Osteocyte (in vitro differentiated cells): ENCODE measurements around the gene RAPGEF5. TPM values are rescaled to one million over a fixed set of nuclear protein-coding genes. Genes with fewer than 3 reads are reported as not detected.

Experiments
- DNase-seq: peaks from one replicate; pipeline ENCODE4 v3.0.0; 2021; ENCODE audit warnings: mixed read lengths; ENCODE audit not compliant: unreplicated experiment; ENCODE audit errors: extremely low spot score
- H3K27ac Mint-ChIP-seq: one replicate; pipeline ENCODE4 v1.8.0; 2021; ENCODE audit warnings: mild to moderate bottlenecking, mixed read lengths; ENCODE audit not compliant: unreplicated experiment
- H3K27me3 Mint-ChIP-seq: one replicate; pipeline ENCODE4 v1.8.0; 2021; ENCODE audit warnings: mixed read lengths; ENCODE audit not compliant: unreplicated experiment
- H3K36me3 Mint-ChIP-seq: one replicate; pipeline ENCODE4 v1.8.0; 2021; ENCODE audit warnings: mixed read lengths; ENCODE audit not compliant: unreplicated experiment
- H3K4me1 Mint-ChIP-seq: one replicate; pipeline ENCODE4 v1.8.0; 2021; ENCODE audit warnings: mixed read lengths; ENCODE audit not compliant: unreplicated experiment
- H3K4me3 Mint-ChIP-seq: one replicate; pipeline ENCODE4 v1.8.0; 2021; ENCODE audit warnings: mild to moderate bottlenecking, moderate library complexity, mixed read lengths; ENCODE audit not compliant: unreplicated experiment
- H3K9me3 Mint-ChIP-seq: one replicate; pipeline ENCODE4 v1.8.0; 2021; ENCODE audit warnings: mixed read lengths; ENCODE audit not compliant: unreplicated experiment
- CTCF ChIP-seq: fragments of 200-600 bp; sonication (generic); IDR thresholded peaks from 2 replicates; pipeline ENCODE4 v1.5.0; 2021; ENCODE audit warnings: antibody characterized with exemption, mild to moderate bottlenecking, moderate library complexity
- total RNA-seq: library from RNA; stranded (reverse); gene quantifications from 2 replicates; pipeline ENCODE4 v1.2.1, GENCODE V29; 2021

Gene RAPGEF5
- total RNA-seq, 1 donor from 2014 or later, result 0.27 TPM

- Mint-ChIP-seq H3K4me3 (no peak overlapping the region), H3K27ac (no peak overlapping the region), H3K36me3 (no peaks in the 10 kb centered on the region), H3K4me1 (no peaks in the 10 kb centered on the region), H3K27me3 (peaks cover 6% of the 10 kb centered on the region), H3K9me3 (no peaks in the 10 kb centered on the region)
- no peak for TF ChIP-seq CTCF
- DNase-seq, result no peak
Observed at GRCh38 chr7:22343612-22344011, 13.3 kb downstream of the RAPGEF5 start.

GRCh38 chr7:22343071-22343470, 13.9 kb downstream of the RAPGEF5 start:
- Mint-ChIP-seq H3K4me3 (no peak overlapping the region), H3K36me3 (no peaks in the 10 kb centered on the region), H3K27me3 (peaks cover 6% of the 10 kb centered on the region)

GRCh38 chr7:22339725-22340390, 17.1 kb downstream of the RAPGEF5 start:
- no peaks in the 10 kb centered on the region for H3K36me3 Mint-ChIP-seq

More at GRCh38 chr7:22343071-22343470, 13.9 kb downstream of the RAPGEF5 start:
- H3K9me3 Mint-ChIP-seq, result no peaks in the 10 kb centered on the region
- H3K27ac Mint-ChIP-seq, result no peak overlapping the region
- no peak for DNase-seq
- TF ChIP-seq CTCF, result no peak
- no peaks in the 10 kb centered on the region for H3K4me1 Mint-ChIP-seq

GRCh38 chr7:22338877-22339276, 18.1 kb downstream of the RAPGEF5 start:
- H3K27ac Mint-ChIP-seq, result no peak overlapping the region
- H3K36me3 Mint-ChIP-seq, result no peaks in the 10 kb centered on the region
- no peak overlapping the region for H3K4me3 Mint-ChIP-seq

More at GRCh38 chr7:22339725-22340390, 17.1 kb downstream of the RAPGEF5 start:
- Mint-ChIP-seq H3K4me1 (no peaks in the 10 kb centered on the region), H3K27ac (no peak overlapping the region), H3K4me3 (no peak overlapping the region), H3K27me3 (peaks cover 4% of the 10 kb centered on the region), H3K9me3 (no peaks in the 10 kb centered on the region)
- DNase-seq, result no peak
- no peak for TF ChIP-seq CTCF

GRCh38 chr7:22338411-22338810, 18.5 kb downstream of the RAPGEF5 start:
- Mint-ChIP-seq H3K4me1 (no peaks in the 10 kb centered on the region), H3K36me3 (no peaks in the 10 kb centered on the region), H3K4me3 (no peak overlapping the region), H3K9me3 (no peaks in the 10 kb centered on the region), H3K27ac (no peak overlapping the region), H3K27me3 (peaks cover 4% of the 10 kb centered on the region)
- no peak for DNase-seq
- TF ChIP-seq CTCF, result no peak

More at GRCh38 chr7:22338877-22339276, 18.1 kb downstream of the RAPGEF5 start:
- Mint-ChIP-seq H3K27me3 (peaks cover 4% of the 10 kb centered on the region), H3K9me3 (no peaks in the 10 kb centered on the region), H3K4me1 (no peaks in the 10 kb centered on the region)
- TF ChIP-seq CTCF, result no peak
- DNase-seq, result no peak
